LHCN-M2 (cell line): ENCODE data around the gene ATP10A. TPM values are rescaled to one million over a fixed set of nuclear protein-coding genes. Genes with fewer than 3 reads are reported as not detected.
A peak's percentile ranks its signal among the peaks of the same experiment; 100 is the strongest.
"Not testable (repeated sequence)": the region's sequence is repeated elsewhere in the genome, so short reads cannot be mapped to it uniquely, and the experiment has no call there.

Experiments used
- DNase-seq: peaks from one replicate; pipeline ENCODE4 v3.0.0-alpha.2; 2012; ENCODE audit warnings: low read depth
- total RNA-seq: library from RNA; depleted of rRNA; stranded (reverse); fragments of >200 nt; gene quantifications from 2 replicates; pipeline ENCODE4 v1.2.3, GENCODE V29; 2014

Gene ATP10A
- total RNA-seq, 1 experiment from 2014 or later: 0.69 TPM

- DNase-seq: peak; percentile 29
Measured at GRCh38 chr15:25882466-25882865, 19.3 kb upstream of the ATP10A start.

- DNase-seq: not testable (repeated sequence)
Measured at GRCh38 chr15:25880877-25881276, 17.8 kb upstream of the ATP10A start.

- no peak for DNase-seq
Measured at GRCh38 chr15:25880411-25880810, 17.3 kb upstream of the ATP10A start.

DNA sequence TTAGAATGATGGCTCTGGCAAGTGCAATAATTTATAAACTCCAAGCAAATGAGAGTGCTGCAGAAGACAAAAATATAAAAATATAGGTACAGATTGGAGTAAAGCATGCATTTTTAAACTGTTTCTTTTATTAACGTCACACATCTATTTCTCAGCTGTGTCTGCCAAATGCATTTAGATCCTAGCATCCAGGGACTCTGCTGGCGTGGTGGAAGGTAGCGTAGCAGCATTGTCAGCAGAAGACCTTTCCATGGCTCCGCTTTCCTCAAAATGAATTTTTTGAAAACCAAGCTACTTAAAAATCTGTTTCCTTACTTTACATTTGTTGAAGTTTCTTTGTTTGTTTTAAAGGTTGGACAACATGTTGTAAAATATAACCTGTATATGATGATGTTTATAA is 16.3 kb upstream of the ATP10A start:
- no peak for DNase-seq

- no peak for DNase-seq
Measured at GRCh38 chr15:25877681-25878080, 14.6 kb upstream of the ATP10A start.

DNA sequence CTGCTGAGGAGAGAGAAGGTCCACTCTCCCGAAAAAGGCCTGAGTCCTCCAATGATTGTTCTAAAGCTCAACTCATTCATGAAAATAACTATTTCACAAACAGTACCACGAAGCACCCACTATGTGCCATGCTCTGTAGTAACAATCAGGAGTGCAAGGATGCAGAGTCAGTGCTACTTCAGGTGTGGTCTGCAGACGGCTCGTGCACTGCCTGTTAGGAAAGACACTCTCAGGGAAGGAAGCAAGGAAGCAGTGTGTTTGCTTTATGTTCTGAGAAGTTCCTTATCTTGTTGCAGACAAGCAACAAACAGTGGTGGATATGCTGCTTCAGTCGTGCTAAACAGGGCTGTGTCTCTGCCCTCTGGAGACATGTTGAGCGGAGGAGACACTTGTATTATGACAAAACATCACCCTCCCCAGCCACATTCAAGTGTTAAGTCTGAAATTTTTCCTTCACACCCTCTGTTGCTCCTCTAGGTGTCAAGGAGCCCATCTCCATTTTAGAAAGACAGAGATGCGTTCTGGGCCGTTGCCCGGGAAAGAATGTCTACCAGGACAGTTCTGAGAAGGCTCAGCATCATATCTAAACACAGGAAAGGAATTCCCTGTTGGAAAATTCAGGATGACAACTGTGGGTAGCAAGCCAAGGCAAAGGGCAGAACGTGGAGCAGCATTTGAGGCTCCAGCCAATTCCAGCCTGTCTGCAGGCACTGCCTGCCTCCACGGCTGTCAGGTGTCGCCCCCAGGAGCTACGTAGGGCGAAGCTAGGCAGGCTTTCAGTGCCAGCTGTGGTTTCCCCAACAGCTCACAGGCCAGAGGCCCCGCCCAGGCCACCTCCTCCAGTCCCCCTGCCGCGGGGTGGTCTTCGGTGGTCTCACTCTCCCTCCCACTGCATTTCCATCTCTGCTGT is 13.4 kb upstream of the ATP10A start:
- no peak for DNase-seq

- no peak for DNase-seq
Measured at GRCh38 chr15:25875566-25875965, 12.4 kb upstream of the ATP10A start.

DNA sequence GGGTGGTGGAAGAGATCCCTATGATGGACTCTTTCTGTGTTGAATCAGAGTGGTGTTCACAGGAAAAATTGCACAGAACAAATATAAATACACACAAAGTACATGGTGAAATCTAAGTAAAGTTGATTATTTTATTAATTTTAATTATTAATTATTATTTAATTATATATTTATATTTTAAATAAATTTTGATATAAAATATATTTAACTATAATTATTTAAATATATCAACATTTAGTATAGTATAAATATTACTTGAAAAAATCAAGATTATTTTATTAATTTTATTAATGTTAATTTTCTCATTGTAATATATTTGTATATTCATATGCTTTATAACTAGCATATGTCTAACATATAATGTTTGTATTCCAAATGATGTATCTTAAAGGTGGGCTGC is 11.3 kb upstream of the ATP10A start:
- DNase-seq: no peak

- DNase-seq: no peak
Measured at GRCh38 chr15:25871403-25871802, 8.3 kb upstream of the ATP10A start.

DNA sequence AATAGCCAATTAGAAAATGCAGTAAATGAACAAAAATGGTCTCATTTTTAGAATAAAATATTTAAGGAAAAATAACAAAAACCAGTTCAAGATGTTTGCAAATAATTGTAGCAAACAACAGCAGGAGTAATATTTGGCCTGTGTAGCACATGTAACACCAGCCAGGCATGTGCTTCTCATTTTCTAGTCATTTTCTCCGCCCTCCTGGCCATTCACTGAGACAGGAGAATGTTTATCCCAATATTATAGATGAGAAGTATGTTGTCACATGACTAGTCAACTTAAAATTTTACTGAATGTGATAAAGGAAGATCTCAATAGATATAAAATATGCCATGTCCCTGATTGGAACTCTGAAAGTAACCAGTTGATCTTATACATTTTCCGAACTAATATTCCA is 7.8 kb upstream of the ATP10A start:
- DNase-seq: no peak

GRCh38 chr15:25869701-25870100 is 6.6 kb upstream of the ATP10A start:
- no peak for DNase-seq

DNA sequence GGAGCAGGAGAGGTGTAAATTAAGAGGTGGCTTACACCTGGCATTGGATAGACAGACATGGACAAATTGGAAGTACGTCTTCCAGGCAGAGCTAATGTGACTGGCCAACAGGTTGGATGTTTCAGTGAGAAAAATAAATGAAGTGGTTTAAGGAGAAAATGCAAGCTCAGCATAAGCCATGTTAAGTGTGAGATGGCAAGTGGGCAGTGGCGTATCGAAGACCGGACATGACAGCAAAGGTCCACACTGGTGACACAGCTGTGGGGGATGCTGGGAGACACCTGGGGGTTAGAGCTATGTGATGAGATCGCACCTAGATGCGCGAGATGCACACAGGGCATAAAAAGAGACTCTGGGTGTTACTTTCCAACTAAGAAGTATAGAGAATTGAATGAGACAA is 3.7 kb upstream of the ATP10A start:
- no peak for DNase-seq

GRCh38 chr15:25866251-25866650 is 3.1 kb upstream of the ATP10A start:
- no peak for DNase-seq

DNA sequence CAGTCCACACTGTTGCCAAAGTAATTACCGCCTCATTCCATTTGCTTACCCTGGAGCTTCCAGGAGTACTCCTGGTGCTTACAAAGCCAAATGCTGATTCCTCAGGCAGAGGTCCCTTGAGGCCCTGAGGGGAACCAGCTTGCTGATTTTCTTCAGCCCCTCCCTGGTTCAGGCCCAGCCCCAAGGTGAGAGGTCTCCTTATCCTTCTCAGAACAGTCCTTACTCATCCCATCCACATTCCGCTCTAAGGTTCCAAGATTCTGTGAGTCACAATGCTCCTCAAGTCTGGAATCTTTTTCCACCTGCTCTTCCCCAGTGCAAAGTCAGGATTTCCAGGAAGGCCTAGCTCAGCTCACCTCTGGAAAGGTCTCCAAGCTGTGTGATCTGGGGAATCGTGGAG is 1.8 kb upstream of the ATP10A start:
- DNase-seq: no peak

DNA sequence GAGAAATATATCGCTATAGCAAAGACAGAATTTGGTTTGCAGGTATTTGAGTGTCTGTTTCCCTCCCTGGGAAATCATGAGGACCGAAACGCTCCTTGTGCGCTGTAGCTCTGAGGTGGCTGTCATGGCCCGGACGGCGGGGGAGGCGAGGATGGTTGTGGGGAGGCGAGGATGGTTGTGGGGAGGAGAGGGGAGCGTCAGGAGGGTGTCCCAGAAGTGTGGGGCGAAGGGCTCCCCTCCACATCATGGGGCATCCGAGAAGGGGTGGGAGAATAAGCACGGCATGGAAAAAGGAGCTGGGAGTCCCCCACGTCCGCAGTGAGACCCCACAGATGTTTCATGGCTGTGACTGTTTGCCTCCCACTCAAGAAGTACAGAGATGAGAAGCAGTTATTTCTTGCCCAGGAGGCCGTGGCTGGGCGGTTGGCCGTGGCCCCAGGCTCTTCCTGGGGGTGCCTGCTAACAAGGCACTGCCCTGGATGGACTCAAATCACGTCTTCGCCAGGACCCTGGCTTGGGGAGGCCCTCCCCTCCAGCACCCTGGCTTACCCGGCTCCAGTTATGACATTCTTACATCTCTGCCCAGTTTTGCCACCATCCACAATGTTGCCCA is 947 bp upstream of the ATP10A start:
- no peak for DNase-seq

DNA sequence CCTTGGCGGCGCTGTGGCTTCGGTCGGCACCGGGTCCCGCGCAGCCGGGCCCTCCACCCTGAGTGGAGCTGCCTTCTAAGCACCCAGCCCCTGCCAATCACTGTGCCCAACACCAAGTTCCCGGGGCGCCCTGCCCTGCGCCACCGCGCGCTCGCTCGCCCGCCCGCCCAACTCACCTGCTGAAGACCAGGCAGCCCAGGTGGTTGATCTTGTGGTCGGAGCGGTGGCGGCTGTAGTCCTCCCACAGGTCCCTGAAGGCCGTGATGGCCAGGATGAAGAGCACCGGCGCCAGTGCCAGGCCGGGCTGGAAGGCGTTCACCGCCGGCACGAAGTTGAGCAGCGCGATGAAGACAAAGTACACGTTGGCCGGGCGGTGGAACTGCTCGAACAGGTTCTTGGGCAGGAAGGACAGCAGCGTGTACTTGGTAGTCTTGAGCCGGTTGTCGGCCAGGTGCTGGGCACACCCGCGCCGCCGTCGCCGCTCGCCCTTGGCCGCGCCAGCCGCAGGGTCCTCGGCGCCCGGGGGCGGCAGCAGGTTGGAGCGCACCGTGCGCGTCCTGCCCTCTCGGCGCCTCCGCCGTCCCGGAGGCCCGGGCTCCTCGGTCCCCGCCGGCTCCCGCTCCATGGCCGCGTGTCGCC is 536 bp downstream of the ATP10A start:
- DNase-seq: peak; percentile 23

DNA sequence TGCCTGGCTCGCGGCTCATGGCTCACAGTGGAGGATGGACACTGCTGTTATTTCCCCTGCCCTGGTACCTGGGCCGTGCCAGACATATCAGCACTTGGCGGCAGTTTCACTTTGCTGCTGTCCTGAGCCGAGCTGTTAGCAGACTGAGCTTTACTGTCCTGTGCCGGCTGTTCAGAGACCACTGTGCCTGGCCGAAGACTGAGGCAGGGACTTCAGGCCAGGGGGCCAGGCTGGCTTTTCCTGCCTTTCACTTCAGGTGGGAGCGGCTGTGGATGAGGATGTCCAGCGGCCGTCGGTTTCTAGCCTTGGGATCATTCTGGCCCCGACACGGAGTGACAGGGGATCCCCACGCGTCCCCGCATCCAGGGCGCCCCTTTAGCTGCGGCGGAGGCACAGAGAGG is 1.1 kb downstream of the ATP10A start:
- DNase-seq: peak; percentile 5

- no peak for DNase-seq
Measured at GRCh38 chr15:25860885-25861866, 2.0 kb downstream of the ATP10A start.

DNA sequence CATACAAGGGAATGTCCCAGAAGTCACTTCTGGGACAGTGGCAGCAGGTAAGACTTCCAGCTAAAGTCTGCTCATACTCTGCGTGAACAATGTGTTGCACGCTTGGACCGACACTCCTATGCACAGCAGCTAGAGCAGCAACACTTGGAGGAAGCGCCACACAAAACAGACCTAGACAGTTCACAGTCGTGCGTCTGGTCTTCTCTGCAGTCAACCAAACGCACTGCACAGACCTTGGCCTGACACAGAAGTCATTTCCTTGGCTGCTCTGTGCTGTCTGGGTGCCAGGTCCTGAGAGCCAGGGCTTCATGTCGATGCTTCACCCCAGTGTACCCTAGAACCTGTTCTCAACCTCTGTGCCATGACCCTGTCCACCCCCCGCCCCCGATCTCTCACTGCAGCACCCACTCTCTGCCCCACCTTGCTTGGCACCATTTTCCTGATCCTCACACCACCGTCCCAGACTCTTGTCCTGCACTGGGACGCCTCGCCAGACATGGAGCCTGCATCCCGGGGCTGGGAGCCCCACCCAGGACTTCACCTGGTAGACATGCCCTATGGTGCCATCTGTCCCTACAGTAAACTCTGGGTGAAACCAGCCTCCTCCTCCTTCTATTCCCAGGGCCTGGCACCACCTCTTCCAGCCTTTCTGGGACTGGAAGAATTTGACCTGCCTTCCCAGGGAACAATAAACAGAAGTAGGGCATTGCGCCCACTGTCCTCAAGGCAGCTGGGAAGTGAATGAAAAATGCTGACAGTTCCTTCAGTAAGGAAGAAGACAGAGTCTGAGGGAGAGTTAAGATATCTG is 3.1 kb downstream of the ATP10A start:
- no peak for DNase-seq

GRCh38 chr15:25858952-25859760 is 4.0 kb downstream of the ATP10A start:
- no peak for DNase-seq
